NCI-H446 treated with DMSO at 0.1 percent for 48 hours (cell line): Measurements from ENCODE around the gene JCAD.
"Not testable (repeated sequence)": the region's sequence is repeated elsewhere in the genome, so short reads cannot be mapped to it uniquely, and the experiment has no call there.

Experiments
- DNase-seq: peaks from one replicate; lab custom pipeline; 2025; lab: John Stamatoyannopoulos, UW

JCAD gene

DNA sequence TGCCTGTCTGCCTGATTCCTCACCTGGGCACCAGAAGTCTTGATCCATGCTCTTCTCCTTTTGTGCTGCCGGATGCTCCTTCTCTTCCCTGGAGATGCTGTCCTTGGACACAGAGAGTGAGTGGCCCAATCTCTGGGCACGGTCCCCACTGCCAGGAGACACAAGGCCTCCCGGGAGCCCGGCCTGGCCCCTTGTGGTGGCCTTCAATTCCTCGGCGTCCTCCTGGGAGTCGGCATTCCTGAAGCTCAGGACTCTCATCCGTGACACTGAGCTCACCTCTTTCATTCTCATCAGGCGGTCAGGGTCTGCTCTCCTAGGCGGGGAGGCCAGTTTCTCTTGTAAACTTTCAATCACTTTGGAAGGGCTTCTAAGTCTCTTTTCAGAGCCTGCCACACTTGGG, 33.3 kb downstream of the JCAD start:
- no peak for DNase-seq

DNA sequence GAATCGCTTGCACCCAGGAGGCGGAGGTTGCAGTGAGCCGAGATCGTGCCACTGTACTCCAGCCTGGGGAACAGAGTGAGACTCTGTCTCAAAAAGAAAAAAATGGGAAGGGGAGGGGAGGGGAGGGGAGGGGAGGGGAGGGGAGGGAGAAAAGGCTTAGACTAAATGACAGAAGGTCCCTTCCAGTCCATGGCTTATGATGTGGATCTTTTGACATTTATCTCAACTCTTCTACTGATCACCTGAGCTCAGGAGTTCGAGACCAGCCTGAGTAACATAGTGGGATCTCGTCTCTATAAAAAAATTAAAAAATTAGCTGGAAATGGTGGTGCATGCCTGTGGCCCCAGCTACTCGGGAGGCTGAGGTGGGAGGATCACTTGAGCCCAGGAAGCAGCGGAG, 34.0 kb downstream of the JCAD start:
- not testable (repeated sequence) for DNase-seq

DNA sequence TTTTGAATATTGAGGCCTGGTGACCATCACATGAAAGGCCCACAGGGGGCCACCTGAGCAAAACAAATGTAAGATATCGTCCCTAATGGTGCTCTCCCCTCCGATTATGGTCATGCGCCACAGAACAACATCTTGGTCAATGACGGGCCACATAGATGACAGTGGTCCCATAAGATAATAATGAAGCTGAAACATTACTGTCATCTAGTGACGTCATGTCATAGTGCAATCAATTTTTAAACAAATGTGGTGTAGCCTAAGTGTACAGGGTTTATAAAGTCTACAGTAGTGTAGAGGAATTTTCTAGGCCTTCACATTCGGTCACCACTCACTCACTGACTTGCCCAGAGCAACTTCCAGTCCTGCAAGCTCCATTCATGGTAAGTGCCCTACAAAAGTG, 36.8 kb downstream of the JCAD start:
- no peak for DNase-seq

DNA sequence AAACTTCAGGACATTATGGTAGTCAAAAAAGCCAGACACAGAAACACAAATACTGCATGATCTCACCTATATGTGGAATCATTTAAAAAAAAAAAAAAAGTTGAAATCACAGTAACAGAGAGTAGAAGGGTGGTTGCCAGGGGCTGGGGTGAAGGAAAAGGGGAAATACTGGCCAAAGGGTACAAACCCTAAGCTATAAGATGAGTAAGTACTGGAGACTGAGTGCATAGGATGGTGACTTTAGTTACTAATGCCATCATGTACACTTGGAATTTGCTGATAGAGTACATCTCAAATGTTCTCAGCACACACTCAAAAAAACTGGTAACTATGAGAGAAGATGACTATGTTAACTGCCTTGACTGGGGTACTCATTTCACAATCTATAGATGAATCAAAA, 39.9 kb downstream of the JCAD start:
- DNase-seq: no peak

DNA sequence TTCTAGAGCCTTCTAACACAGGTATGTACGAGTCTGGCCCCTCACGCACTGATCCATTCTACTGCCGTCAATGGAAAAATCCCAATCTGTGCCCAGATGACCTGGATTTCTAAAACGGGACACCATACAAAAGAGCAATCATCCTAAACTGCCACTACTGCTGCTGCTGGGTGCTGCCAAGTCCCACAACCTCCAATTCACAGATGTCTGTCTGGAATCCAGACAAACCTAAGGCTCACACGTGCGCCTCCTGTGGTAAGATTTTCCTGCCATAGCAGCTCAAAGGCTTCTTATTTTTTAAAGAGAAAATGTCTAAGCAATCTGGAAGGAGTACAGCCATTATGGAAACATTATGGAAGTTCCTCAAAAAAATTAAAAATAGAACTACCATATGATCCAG, 40.9 kb downstream of the JCAD start:
- no peak for DNase-seq

DNA sequence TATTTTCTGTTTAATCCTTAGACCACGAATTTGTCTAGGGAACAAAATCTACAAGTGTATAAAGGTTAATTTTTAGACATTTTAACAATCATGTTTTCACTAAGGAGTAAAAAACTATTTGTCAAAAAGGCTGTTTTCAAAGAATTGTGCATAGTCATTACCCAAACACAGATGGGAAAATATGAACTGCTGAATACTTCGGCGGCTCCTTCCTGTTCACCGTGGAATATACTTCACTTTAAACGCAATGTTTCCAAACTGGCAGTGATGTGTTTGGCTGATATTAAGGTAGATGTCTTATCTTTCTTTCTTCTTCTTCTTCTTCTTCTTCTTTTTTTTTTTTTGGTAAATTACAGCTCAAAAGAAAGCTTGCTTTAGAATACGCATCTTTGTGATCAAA, 41.4 kb downstream of the JCAD start:
- no peak for DNase-seq

DNA sequence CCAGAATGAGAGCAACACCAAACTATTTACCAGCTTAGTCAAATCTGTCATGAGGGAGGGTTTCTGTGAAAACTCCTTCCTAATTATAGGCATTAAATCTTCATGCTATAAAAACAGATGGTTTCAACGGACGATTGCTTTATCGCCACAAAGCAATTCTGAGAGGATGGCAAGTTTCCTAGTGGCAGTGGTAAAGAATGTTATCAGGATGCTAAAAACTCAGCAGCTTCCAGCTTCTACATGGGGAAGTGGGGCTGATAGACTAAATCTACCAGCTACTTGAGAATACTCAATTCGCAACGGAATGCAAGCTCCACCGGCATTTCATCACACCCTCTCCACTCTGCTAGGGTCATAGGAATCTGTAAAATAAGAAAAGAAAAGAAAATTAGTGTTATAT, 41.8 kb downstream of the JCAD start:
- no peak for DNase-seq

DNA sequence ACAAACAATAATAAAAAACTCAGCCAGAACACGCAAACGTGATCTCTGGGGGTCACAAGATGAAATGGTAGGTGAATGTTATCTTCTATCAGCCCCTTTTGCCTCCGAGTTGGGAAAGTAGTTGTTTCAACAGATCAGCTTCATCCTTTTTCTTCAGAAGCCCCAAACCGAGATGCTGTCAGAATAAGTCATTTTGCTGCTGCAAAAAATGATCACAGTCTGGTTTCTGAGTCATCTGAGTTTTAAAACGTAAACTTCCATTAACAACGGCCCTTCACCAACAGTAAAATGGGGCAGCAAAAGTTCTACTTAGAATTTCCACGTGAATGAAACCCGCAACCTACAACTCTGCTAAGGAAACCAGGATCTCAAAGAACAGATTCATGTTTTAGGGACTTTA, 44.9 kb downstream of the JCAD start:
- DNase-seq: no peak

DNA sequence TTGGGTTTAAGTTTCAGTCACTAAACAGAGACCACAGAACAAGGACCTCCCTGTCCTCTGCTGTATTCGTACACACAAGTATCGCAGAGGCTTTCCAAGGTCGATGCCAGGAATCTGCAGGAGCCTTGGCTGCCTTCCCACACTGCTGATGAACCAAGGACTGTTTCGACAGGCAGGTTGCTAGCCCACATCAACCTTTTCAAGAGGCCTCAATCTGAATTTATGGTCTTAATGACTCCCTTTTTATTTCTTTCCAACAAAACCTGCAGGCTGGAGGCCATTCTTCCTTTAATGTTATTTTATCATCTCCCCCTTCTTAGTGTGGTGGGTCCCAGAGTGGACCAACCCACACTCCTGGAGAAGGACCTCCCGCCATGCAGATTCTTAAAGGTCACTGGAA, 45.6 kb downstream of the JCAD start:
- peak; percentile 58 for DNase-seq

DNA sequence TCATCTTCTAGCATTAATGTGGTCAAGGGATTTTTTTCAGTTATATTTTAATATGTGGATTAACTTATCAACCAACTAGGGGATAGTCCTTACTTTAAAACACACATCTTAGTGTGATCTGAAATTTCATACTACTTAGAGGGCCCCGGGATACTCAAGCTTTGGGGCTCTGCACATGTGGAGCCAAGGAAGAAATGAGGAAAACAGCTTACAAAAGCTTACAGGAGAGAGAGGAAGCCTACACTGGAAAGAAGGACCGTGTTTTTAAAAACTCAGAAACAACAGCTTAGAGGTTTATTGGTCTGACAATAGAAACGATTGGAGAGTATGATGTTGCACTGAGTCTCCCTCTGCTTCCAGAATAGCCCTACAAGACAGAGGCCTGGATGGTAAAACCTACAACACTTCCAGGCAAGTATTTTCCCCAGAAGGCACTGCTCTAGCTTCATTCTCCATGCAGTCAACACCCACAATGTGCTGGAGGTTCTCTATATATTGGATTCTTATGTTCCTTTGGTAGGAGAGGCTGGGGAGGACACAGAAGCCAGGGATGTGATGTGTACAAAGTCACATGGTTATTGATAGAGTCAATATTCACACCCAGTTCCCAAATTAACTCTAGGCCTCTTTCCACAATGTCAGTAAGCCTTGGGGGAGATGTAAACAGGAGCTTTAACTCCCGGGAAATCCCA, 47.3 kb downstream of the JCAD start:
- no peak for DNase-seq

DNA sequence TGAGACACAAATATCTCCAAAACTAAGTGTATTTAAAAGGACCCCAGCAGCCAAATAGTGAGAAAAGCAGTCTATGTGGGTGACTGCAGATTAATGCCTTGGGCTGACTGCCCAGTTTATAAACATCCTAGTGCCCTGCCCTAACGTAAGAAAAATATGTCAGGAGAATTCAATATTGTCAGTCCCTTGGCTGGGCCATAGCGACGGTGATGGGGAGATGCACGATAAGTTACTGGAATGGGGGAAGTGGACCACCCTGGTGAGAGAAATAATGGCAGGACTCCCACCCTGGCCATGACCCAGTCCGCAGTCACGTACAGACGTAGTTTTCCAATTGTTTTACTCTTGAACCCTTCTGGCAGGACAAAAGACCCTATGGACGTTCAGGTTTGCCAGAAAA, 48.0 kb downstream of the JCAD start:
- DNase-seq: no peak

DNA sequence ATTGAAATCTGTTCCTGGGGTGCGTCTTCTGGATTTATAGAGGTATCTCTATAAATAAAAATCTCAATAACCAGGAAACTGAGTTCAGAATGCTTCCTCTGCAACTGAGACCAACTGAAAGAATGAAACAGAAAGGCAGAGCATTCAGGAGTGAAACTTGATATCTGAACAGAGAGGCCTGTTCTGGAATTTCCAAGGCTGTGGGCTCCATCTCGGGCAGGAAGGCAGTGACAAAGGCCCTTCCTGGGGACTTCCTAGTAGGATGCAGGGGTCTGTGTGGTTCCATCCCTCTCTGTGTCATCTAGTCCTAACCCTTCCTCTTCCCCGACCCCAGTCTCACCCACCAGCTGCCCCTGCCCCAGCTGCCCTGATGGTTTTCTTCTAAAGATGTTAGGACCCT, 52.0 kb downstream of the JCAD start:
- no peak for DNase-seq

DNA sequence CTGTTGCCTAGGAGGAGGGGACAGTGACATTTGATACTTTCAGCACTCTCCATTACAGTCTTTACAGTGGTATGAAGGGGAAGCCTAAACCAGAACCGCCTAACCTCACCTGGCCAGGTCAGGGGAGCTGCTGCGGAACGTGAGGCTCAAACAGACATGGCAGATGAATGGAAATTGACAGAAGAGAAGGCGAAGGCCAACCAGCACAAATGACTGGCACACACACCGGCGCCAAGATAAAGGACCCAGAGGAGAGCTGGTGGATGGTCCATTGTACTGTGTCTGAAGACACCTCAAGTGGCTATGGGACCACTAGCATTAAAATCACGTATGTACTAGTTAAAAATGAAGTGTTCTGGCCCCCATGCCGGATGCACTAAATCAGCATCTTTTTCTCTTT, 53.0 kb downstream of the JCAD start:
- no peak for DNase-seq

DNA sequence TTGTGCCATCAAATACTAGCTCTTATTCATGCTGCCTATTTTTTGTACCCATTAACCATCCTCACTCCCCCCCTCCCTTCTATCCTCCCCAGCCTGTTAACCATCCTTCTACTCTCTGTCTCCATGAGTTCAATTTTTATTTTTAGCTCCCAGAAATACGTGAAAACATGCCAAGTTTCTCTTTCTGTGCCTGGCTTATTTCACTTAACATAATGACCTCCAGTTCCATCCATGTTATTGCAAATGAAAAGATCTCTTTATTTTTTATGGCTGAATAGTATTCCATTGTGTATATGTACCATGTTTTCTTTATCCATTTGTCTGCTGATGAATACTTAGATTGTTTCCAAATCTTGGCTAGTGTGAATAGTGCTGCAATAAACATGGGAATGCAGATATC, 54.3 kb downstream of the JCAD start:
- not testable (repeated sequence) for DNase-seq

DNA sequence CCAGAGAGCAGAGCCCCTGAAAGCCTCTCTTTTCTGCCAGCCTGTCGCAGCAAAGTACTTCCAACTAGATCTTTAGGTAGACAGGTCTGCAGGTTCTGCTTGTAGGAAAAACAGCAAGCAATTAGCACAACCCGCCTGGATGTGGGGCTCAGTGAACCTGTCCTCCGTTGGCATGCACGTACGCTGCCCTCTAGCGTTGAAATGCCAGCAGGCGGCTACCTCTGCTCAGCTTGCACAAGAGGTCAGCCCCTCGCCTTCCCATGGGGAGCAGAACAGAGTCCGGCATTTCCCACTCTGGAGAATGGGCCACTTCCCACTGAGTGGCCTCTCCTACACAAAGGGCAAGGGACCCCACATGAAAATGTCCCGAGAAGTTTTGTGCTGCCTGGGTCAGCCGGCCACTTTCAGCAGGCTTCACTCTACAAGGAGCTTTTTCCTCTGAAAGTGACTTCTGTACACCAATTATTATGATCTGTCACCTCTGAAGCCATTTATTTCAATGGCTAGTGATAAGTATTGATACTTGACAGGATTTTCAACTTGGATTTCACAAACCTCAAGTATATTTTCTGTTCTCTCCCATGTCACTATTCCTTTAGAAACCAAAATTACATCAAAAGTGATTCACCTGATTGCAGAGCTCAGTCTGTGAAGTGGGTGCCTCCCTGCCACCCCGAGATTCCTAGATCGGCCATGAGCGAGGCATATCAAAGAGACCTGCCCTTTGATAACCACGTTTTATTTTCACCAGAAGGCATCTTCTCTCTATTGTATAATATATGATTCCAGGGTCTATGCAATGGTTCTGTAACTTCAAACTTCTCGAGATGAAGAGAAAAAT, 56.7 kb downstream of the JCAD start:
- DNase-seq: no peak

DNA sequence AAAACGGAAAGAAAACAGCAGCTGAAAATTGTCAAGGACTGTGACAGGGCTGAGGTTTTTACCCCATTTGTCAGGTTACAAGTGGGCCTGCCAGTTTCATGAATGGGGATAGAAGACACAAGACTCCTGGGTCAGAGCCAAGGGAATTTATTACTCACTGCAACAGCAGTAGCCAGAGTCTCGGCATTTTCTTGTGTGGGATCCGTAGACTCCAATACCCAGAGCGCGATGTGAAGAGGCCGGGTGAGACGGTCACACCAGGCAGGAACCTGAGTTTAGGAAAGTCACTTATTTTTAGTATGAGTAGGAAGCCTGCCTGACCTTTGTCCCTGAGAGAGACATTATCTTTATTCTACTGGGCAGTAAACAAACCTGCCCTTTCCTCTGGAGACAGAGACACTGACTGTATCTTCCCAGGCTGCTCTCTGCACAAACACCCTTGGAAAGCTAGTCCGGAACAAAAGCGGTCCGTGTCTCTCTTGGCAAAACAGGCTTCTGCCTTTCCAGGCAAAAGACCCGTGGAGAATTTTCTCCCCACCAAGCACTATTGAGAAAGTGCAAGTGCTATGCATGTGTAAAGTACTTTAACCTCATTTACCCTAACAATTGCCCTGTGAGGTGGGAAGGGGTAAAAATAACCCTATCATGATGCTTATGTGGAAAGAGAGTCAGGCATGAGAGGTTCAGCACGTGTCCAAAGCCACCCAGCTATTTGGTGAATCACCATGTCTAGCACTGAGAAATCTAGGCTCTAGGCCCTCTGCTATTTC, 58.4 kb downstream of the JCAD start:
- DNase-seq: no peak

DNA sequence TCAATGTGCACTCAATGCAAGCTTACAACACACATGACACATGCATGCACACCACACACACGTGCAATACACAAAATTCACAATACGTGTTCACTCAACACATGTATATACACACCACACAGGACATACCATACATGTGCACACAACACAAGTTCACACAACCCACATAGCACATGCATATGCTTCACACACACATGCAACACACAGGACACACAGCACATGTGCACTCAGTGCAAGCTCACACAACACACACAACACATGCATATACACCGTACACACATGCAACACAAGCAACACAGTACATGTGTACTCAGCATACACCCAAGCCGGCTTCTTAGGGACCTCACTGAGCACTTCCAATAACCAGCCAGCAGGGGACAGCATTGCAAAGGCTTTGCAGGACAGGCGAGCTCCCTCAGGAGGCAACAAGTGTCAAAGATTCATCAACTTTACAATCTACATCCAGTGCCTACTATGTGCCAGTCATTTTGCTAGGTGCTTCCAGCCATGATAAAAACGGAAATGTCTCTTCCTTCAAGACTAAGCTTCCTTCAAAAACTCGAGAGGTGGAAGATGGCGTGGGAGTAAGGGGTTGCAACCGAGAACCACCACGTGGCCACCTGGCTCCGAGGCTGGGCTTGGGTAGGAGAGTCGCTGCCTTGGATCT, 61.1 kb downstream of the JCAD start:
- no peak for DNase-seq

DNA sequence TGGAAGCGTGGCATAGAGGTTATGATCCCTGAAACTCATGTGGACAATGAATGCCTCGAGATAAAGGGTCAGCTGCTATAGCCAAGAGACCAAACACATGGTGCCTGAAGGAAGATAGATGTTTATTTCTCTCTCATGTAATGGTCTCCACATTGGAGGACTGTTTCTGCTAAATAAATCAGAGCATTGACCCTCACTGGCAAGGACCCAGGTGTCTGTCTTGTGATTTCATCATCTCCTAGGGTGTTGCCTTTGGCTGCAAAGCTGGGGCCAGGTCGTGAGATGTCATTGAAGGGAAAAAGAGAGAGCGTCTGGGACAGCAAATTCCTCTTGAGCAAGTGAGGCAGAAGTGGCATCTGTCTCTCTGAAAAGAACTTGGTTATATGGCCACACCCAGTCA, 64.6 kb downstream of the JCAD start:
- DNase-seq: no peak

DNA sequence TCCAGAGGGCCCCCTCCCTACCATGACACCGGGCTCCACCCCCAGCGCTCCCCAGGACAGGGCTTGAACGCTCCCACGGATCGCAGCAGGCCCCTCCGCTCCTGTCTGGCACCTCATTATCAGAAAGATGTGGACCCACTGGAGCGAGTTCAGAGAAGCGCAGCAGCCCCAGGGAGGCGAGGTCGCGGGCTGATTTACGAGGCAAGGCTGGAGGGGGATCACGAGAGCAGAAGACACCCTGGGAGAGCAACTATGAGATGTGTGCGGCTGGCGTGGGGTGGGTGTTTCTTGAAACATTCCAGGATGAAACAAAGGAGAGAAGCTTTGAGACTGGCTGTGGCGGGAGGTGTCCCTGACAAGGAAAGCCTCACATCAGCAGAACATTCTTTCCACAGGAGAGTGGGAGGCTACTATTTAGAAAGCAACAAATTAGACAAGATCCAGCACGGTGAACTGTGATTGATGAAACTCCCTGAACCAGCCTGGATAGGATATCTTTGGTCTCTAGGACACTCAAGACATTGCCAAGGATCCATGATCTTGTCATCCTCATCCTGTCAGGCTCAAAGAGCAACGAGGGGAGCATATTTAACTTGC, 66.0 kb downstream of the JCAD start:
- DNase-seq: no peak

DNA sequence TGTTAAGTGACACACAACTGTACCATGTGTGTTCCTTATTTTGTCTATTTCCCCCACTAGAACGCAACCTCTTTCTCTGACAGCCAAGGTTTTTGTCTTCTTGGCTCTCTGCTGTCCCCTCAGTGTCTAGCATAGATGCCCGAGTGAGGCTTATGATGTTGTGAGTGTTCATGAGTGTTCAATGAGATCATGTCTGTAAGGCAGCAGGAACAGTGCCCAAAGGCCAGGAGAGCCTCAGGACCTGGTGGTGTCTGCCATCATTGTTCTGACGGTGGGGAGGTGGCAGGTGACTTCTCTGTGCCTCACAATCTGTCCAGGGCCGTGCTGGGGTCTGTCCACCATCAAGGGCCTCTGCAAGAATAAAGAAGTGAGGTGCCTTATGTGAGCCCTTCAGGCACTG, 66.5 kb downstream of the JCAD start:
- DNase-seq: no peak

DNA sequence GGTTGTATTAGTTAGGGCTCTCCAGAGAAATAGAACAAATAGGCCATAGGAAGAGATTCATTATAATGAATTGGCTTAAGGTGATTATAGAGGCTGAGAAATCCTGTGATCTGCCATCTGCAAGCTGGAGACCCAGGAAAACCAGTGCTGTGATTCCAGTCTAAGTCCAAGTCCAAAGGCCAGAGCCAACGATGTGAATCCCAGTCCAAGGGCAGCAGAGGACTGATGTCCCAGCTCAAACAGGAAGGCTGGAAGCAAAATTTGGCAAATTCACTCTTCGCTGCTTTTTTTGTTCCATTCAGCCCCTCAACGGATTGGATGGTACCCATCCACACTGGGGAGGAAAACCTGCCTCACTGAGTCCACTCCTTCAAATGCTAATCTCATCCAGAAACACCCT, 68.0 kb downstream of the JCAD start:
- DNase-seq: no peak

DNA sequence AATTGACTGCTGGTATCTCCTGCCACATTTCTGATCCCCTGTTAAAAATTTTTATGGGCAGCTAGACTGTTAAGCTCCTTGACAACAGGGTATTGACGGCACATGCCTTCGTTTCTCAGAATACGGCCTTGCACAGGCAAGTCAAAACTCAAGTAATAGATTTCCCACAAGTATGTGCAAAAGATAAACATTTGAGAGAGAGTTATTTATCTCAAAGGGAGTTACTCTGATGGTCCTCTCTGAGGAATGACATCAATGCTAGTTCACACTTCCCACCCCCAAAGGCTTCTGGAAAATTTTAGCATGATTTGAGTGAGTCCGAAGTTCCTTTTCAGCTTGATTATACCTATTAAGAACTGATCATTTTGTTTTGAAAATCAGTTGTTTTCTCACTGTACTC, 71.9 kb downstream of the JCAD start:
- no peak for DNase-seq
